IMR-90 (cell line): ENCODE data around the gene ZNF630. TPM values are rescaled to one million over a fixed set of nuclear protein-coding genes. Genes with fewer than 3 reads are reported as not detected.
"Not testable (repeated sequence)": the region's sequence is repeated elsewhere in the genome, so short reads cannot be mapped to it uniquely, and the experiment has no call there.

Experiments used
- ATAC-seq: fragments of 200-7000 bp; cut with Tn5 transposase; 2 replicates; pipeline ENCODE4 v1.9.1; 2020; ENCODE audit warnings: low read depth, mild to moderate bottlenecking, moderate library complexity
- BruUV-seq: library from RNA; stranded (reverse); fragments of 400-500 nt; replicated peaks from 2 replicates; lab custom pipeline; 2021; lab: Mats Ljungman, UMichigan
- CTCF ChIA-PET: fragments of 300-600 bp; formaldehyde crosslinking; extraction: SDS; loops from one replicate; lab custom pipeline; 2021; ENCODE audit warnings: antibody characterized with exemption; lab: Yijun Ruan, JAX
- POLR2A ChIA-PET: fragments of 300-600 bp; sonication (Branson Sonifier 250); formaldehyde crosslinking; loops from one replicate; lab custom pipeline; 2022; ENCODE audit warnings: antibody characterized with exemption; ENCODE audit not compliant: unreplicated experiment; lab: Charles Lee
- DNase-seq: peaks from one replicate; pipeline ENCODE4 v3.0.0; 2013
- H2AFZ ChIP-seq: replicated peaks from 2 replicates; pipeline ENCODE3; 2013; ENCODE audit warnings: low read length, mild to moderate bottlenecking; ENCODE audit not compliant: poor library complexity
- H2AK5ac ChIP-seq: 2 replicates; pipeline ENCODE4 v1.6.1; 2013; ENCODE audit warnings: low read depth, low read length, inconsistent platforms
- H2AK9ac ChIP-seq: replicated peaks from 2 replicates; pipeline ENCODE3; 2013; ENCODE audit warnings: mild to moderate bottlenecking, low read depth, low read length, moderate library complexity; ENCODE audit not compliant: poor library complexity
- H2BK120ac ChIP-seq: 2 replicates; pipeline ENCODE4 v1.6.1; 2013; ENCODE audit warnings: low read depth, low read length, inconsistent platforms
- H2BK15ac ChIP-seq: 3 replicates; pipeline ENCODE4 v1.6.1; 2013; ENCODE audit warnings: low read depth, low read length, inconsistent platforms
- H2BK20ac ChIP-seq: 2 replicates; pipeline ENCODE4 v1.6.1; 2013; ENCODE audit warnings: low read depth, mild to moderate bottlenecking, inconsistent platforms, low read length, moderate library complexity
- H2BK5ac ChIP-seq: 2 replicates; pipeline ENCODE4 v1.6.1; 2013; ENCODE audit warnings: mild to moderate bottlenecking, low read depth, low read length, inconsistent platforms; ENCODE audit not compliant: poor library complexity, severe bottlenecking
- H3K14ac ChIP-seq: replicated peaks from 2 replicates; pipeline ENCODE4 v1.6.1; 2013; ENCODE audit warnings: low read depth, low read length, inconsistent platforms
- H3K18ac ChIP-seq: 2 replicates; pipeline ENCODE4 v1.6.1; 2013; ENCODE audit warnings: low read depth, low read length, control low read depth
- H3K23ac ChIP-seq: 2 replicates; pipeline ENCODE4 v1.6.1; 2013; ENCODE audit warnings: low read depth, low read length, inconsistent platforms
- H3K27ac ChIP-seq: 2 replicates; pipeline ENCODE4 v1.5.1; 2013; ENCODE audit warnings: mild to moderate bottlenecking, control low read depth, low read length; ENCODE audit not compliant: insufficient read depth
- H3K27me3 ChIP-seq: 2 replicates; pipeline ENCODE4 v1.6.1; 2013; ENCODE audit warnings: low read length; ENCODE audit not compliant: control insufficient read depth, insufficient read depth
- H3K36me3 ChIP-seq: 2 replicates; pipeline ENCODE4 v1.6.1; 2013; ENCODE audit warnings: low read length, mixed read lengths; ENCODE audit not compliant: control insufficient read depth, insufficient read depth
- H3K4ac ChIP-seq: 2 replicates; pipeline ENCODE4 v1.6.1; 2013; ENCODE audit warnings: low read depth, low read length, inconsistent platforms
- H3K4me1 ChIP-seq: 2 replicates; pipeline ENCODE4 v1.6.1; 2013; ENCODE audit warnings: low read length, mixed read lengths; ENCODE audit not compliant: control insufficient read depth, insufficient read depth
- H3K4me2 ChIP-seq: 2 replicates; pipeline ENCODE4 v1.6.1; 2013; ENCODE audit warnings: low read depth, mild to moderate bottlenecking, control low read depth, low read length, moderate library complexity
- H3K4me3 ChIP-seq: 2 replicates; pipeline ENCODE4 v1.5.1; 2013; ENCODE audit warnings: low read depth, mild to moderate bottlenecking, control low read depth, low read length, moderate library complexity; ENCODE audit not compliant: insufficient read depth
- H3K56ac ChIP-seq: 2 replicates; pipeline ENCODE4 v1.6.1; 2013; ENCODE audit warnings: low read length, inconsistent platforms; ENCODE audit not compliant: insufficient read depth; ENCODE audit errors: extremely low read depth
- H3K79me1 ChIP-seq, 2 experiments: 2 replicates each; pipeline ENCODE4 v1.6.1; 2013; ENCODE audit warnings: low read length in 2 of 2, inconsistent platforms in 1 of 2, low read depth in 1 of 2
- H3K9ac ChIP-seq: 2 replicates; pipeline ENCODE4 v1.6.1; 2013; ENCODE audit warnings: low read depth, low read length, control low read depth
- H3K9me1 ChIP-seq: 2 replicates; pipeline ENCODE4 v1.6.1; 2013; ENCODE audit warnings: low read length, inconsistent platforms; ENCODE audit not compliant: insufficient read depth
- H3K9me3 ChIP-seq: 2 replicates; pipeline ENCODE4 v1.6.1; 2013; ENCODE audit warnings: low read length; ENCODE audit not compliant: control insufficient read depth, insufficient read depth
- H4K20me1 ChIP-seq: 2 replicates; pipeline ENCODE4 v1.6.1; 2013; ENCODE audit warnings: low read length, inconsistent platforms; ENCODE audit not compliant: insufficient read depth
- H4K5ac ChIP-seq: 2 replicates; pipeline ENCODE4 v1.6.1; 2013; ENCODE audit warnings: mild to moderate bottlenecking, low read depth, low read length, control low read depth
- H4K8ac ChIP-seq, 2 experiments: 2 replicates each; pipeline ENCODE4 v1.6.1; 2013; ENCODE audit warnings: low read depth in 2 of 2, low read length in 2 of 2, control low read depth in 1 of 2, inconsistent platforms in 1 of 2
- H4K91ac ChIP-seq: 2 replicates; pipeline ENCODE4 v1.6.1; 2013; ENCODE audit warnings: low read depth, low read length, inconsistent platforms; ENCODE audit not compliant: insufficient read depth
- BHLHE40 ChIP-seq: fragments of 150-350 bp; IDR thresholded peaks from 2 replicates; pipeline ENCODE4 v1.6.1; 2016; ENCODE audit warnings: mild to moderate bottlenecking, low read depth, low read length
- CHD1 ChIP-seq: IDR thresholded peaks from 2 replicates; pipeline ENCODE4 v1.6.1; 2012; ENCODE audit warnings: low read depth, low read length, improper control_type of control experiment
- MXI1 ChIP-seq: IDR thresholded peaks from 2 replicates; pipeline ENCODE4 v1.6.1; 2012; ENCODE audit warnings: low read depth, mild to moderate bottlenecking, low read length, moderate library complexity, borderline replicate concordance
- WGBS, 2 experiments: methylation state at CpG; one replicate each; pipeline versions ENCODE4 v1.1.5 to v1.1.7; 2013; ENCODE audit warnings: missing lambda C conversion rate in 2 of 2; ENCODE audit not compliant: insufficient read length in 1 of 2; ENCODE audit errors: extremely low coverage in 2 of 2; 5-methylcytosine and 5-hydroxymethylcytosine counted together
- dilution Hi-C: fragments of 300-500 bp; cut with HindIII; formaldehyde crosslinking; loops from one replicate; pipeline ENCODE4 v1.14.3; 2018; ENCODE audit warnings: low sequenced_read_pairs; ENCODE audit not compliant: unreplicated experiment
- in situ Hi-C: fragments of 300-500 bp; cut with MboI; formaldehyde crosslinking; loops from 3 replicates; pipeline ENCODE4 v1.14.3; 2019; ENCODE audit warnings: low sequenced_read_pairs, inconsistent platforms, mixed read lengths
- intact Hi-C: fragments of 100-400 bp; cut with micrococcal nuclease; formaldehyde crosslinking; loops from 2 replicates; pipeline ENCODE4 v1.10.0; 2022
- polyA plus RNA-seq, 3 experiments: library from polyadenylated mRNA; depleted of rRNA; stranded (reverse); fragments of >200 nt; gene quantifications; 2 replicates each; pipeline ENCODE4 v1.2.3, GENCODE V29; 2012; ENCODE audit warnings: low replicate concordance in 1 of 3
- total RNA-seq: library from RNA; depleted of rRNA; stranded (reverse); fragments of >200 nt; gene quantifications from 2 replicates; pipeline ENCODE4 v1.2.3, GENCODE V29; 2012

Gene ZNF630
- total and polyA plus RNA-seq, 2 of the 4 experiments (the other 2 are of a cell fraction), result 0.24 to 0.54 TPM

DNA sequence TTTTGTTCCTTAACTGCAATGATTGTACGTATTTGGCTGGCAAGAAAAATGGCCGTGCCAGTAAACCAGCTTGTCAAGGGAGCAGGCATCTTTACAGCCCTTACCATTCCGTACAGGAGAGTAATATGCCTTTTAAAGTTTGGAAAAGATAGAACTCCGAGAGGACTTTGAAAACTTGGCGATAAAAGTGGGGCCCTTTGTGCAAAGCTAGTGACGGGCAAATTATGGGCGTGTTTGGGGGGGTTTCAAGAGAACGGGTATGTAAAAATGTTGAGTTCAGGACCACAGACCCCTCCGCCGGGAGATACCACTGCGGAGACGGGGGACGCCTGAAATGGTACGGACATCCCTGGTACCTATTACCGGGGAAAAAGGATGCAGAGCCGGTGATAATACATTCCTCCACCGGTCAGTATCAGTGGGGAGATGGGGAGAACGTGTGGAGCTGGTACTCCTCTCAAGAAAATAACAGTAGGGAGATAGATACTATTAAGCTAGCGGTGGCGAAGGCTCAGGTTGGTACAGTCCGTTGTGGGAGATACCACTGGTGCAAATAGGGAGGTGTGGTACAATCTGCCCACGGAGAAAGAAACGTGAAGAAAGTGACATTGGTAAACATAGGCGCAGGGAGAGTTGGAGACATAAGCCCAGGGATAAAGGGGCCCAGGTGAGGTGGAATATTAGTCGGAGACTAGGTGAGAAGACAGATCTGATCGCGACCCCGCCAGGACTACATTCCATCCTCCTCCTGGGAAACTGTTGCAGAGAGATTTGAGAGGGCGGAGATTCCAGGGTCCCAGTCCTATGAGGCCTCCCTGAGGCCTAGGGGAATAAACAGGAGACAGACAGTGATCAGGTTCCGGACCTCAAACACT is 50.2 kb downstream of the ZNF630 start:
- TF ChIP-seq BHLHE40, result peak; percentile 92
- TF ChIP-seq MXI1, result no peak
- TF ChIP-seq CHD1, result peak; percentile 83; the same call in 1 of the 2 replicates
- 20% methylated on average over 11 of the region's 30 CpGs; no CpG with 5 or more reads in 1 of the 2 experiments for WGBS, 2 experiments
- Histone ChIP-seq H3K27me3 (no peaks in the 10 kb centered on the region), H3K9ac (peak overlapping the region; percentile 100), H2AK9ac (peak overlapping the region; percentile 53), H3K27ac (peak overlapping the region; percentile 100), H4K5ac (peak overlapping the region; percentile 96), H2BK120ac (peak overlapping the region; percentile 98), H3K4me2 (peak overlapping the region; percentile 73), H3K9me1 (no peaks in the 10 kb centered on the region), H3K79me1 (no peaks in the 10 kb centered on the region), H3K23ac (peak overlapping the region; percentile 97; the same call in 1 of the 2 replicates), H2AFZ (peak overlapping the region; percentile 89), H3K56ac (peak overlapping the region; percentile 99), H2BK15ac (peak overlapping the region; percentile 87), H4K91ac (peak overlapping the region; percentile 89), H4K20me1 (no peaks in the 10 kb centered on the region), H3K9me3 (no peaks in the 10 kb centered on the region), H3K14ac (peak overlapping the region; percentile 99), H3K4me3 (peak overlapping the region; percentile 87), H2BK5ac (peak overlapping the region; percentile 96), H3K36me3 (no peaks in the 10 kb centered on the region), H3K4ac (peak overlapping the region; percentile 98), H4K8ac (peak overlapping the region; percentile 90 to 98), H3K4me1 (no peaks in the 10 kb centered on the region), H3K18ac (peak overlapping the region; percentile 99), H2BK20ac (peak overlapping the region; percentile 89), H2AK5ac (no peak overlapping the region)
- POLR2A ChIA-PET, result no interaction called here
- peak; percentile 81 for DNase-seq
- dilution Hi-C loops, result no loop called here
- CTCF ChIA-PET, result interaction anchor here (0.5 kb wide), 1 partner anchor 435 kb away, joined by 4 read pairs; no protein-coding TSS in a partner anchor
- peak; percentile 84 for ATAC-seq
- no TSS peak for BruUV-seq
- in situ Hi-C loops, result loop anchor here (10.0 kb wide), 1 partner anchor 186 kb away; the partner anchor contains the start of gene ZNF81
- intact Hi-C loops, result no loop called here

DNA sequence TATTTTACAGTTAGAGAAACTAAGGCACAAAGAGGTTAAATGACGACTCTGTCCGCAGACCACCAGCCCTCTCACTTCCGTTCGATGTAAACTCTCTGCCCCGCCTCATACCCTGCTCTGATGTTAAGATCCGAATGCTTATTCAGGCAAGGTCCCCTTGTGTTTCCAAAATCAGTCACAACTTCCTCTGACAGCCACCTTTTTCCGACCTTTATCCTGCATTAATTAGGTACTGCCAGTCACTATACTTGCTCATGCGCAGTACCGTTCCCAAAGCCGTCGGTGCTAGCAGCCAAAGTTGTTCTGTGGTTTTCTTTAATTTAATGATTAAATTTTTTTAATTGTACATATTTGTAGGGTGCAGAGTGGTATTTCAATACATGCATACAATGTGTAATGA is 51.0 kb downstream of the ZNF630 start:
- H3K4me3 ChIP-seq, BruUV-seq, CTCF ChIA-PET, H3K27me3 ChIP-seq, H4K5ac ChIP-seq, H3K9me1 ChIP-seq, H3K4me2 ChIP-seq, H2AFZ ChIP-seq, H2BK15ac ChIP-seq, H4K91ac ChIP-seq, H3K23ac ChIP-seq, H2AK5ac ChIP-seq, H4K20me1 ChIP-seq, H3K27ac ChIP-seq, H3K4me1 ChIP-seq, dilution Hi-C loops, H3K56ac ChIP-seq, DNase-seq, intact Hi-C loops, H4K8ac ChIP-seq, H3K18ac ChIP-seq, H3K36me3 ChIP-seq, H3K9ac ChIP-seq, H3K4ac ChIP-seq, H2BK5ac ChIP-seq, H3K9me3 ChIP-seq, POLR2A ChIA-PET, H2BK20ac ChIP-seq, H3K79me1 ChIP-seq, H2AK9ac ChIP-seq, H3K14ac ChIP-seq, ATAC-seq, H2BK120ac ChIP-seq: not testable (repeated sequence)
- 50% methylated on average over 2 of the region's 11 CpGs; no CpG with 5 or more reads in 1 of the 2 experiments for WGBS, 2 experiments
- in situ Hi-C loops, result loop anchor here (10.0 kb wide), 1 partner anchor 186 kb away; the partner anchor contains the start of gene ZNF81
